Neural progenitor cell (in vitro differentiated cells): ENCODE results near the gene RPGR. TPM values are rescaled to one million over a fixed set of nuclear protein-coding genes. Genes with fewer than 3 reads are reported as not detected.

Source experiments
- DNase-seq: peaks from one replicate; pipeline ENCODE4 v3.0.0-alpha.2; 2016; ENCODE audit warnings: low spot score
- H2AFZ ChIP-seq: fragments of 200-600 bp; sonication (generic); replicated peaks from 2 replicates; pipeline ENCODE4 v1.6.1; 2016; ENCODE audit warnings: antibody characterized with exemption
- H3F3A ChIP-seq: fragments of 200-600 bp; sonication (generic); 2 replicates; pipeline ENCODE4 v1.6.1; 2016; ENCODE audit warnings: antibody characterized with exemption, low read depth
- H3K27ac ChIP-seq: fragments of 200-600 bp; sonication (generic); 2 replicates; pipeline ENCODE4 v1.5.1; 2016; ENCODE audit warnings: mild to moderate bottlenecking
- H3K27me3 ChIP-seq: fragments of 200-600 bp; sonication (generic); 2 replicates; pipeline ENCODE4 v1.6.1; 2016; ENCODE audit warnings: mild to moderate bottlenecking, moderate library complexity
- H3K36me3 ChIP-seq: fragments of 200-600 bp; sonication (generic); 2 replicates; pipeline ENCODE4 v1.5.1; 2016
- H3K4me1 ChIP-seq: fragments of 200-600 bp; sonication (generic); 2 replicates; pipeline ENCODE4 v1.6.1; 2016; ENCODE audit warnings: mixed run types
- H3K4me2 ChIP-seq: fragments of 200-600 bp; sonication (generic); 2 replicates; pipeline ENCODE4 v1.6.1; 2016
- H3K4me3 ChIP-seq: fragments of 200-600 bp; sonication (generic); 2 replicates; pipeline ENCODE4 v1.5.1; 2016
- H3K79me2 ChIP-seq: fragments of 200-600 bp; sonication (generic); 2 replicates; pipeline ENCODE4 v1.6.1; 2016; ENCODE audit warnings: low read depth
- H3K9ac ChIP-seq: fragments of 200-600 bp; sonication (generic); 2 replicates; pipeline ENCODE4 v1.6.1; 2016
- H3K9me3 ChIP-seq: fragments of 200-600 bp; sonication (generic); 2 replicates; pipeline ENCODE4 v1.5.1; 2016; ENCODE audit warnings: low read depth
- H4K20me1 ChIP-seq: fragments of 200-600 bp; sonication (generic); 2 replicates; pipeline ENCODE4 v1.6.1; 2016; ENCODE audit warnings: low read depth
- H3K27ac Mint-ChIP-seq: 3 replicates; pipeline ENCODE4 v1.8.0; 2021; ENCODE audit warnings: mixed read lengths
- H3K27me3 Mint-ChIP-seq: 2 replicates; pipeline ENCODE4 v1.8.0; 2022; ENCODE audit warnings: low read depth, mild to moderate bottlenecking, inconsistent platforms, moderate library complexity, mixed read lengths; ENCODE audit not compliant: insufficient read depth
- H3K36me3 Mint-ChIP-seq: 3 replicates; pipeline ENCODE4 v1.8.0; 2021; ENCODE audit warnings: mixed read lengths
- H3K4me1 Mint-ChIP-seq: 3 replicates; pipeline ENCODE4 v1.8.0; 2021; ENCODE audit warnings: mixed read lengths
- H3K4me3 Mint-ChIP-seq: 3 replicates; pipeline ENCODE4 v1.8.0; 2021; ENCODE audit warnings: mild to moderate bottlenecking, moderate library complexity, mixed read lengths
- H3K9me3 Mint-ChIP-seq: 3 replicates; pipeline ENCODE4 v1.8.0; 2020; ENCODE audit warnings: mixed read lengths
- EZH2 ChIP-seq: fragments of 200-600 bp; sonication (generic); IDR thresholded peaks from 2 replicates; pipeline ENCODE4 v1.6.1; 2017; ENCODE audit warnings: antibody characterized with exemption, mild to moderate bottlenecking, moderate library complexity
- EZH2phosphoT487 ChIP-seq: fragments of 200-600 bp; sonication (generic); IDR thresholded peaks from 2 replicates; pipeline ENCODE4 v1.6.1; 2017; ENCODE audit warnings: antibody characterized with exemption
- total RNA-seq: library from RNA; depleted of rRNA; stranded (reverse); fragments of >200 nt; gene quantifications from 2 replicates; pipeline ENCODE4 v1.2.3, GENCODE V29; 2015; ENCODE audit warnings: low replicate concordance
- TF ChIP-seq, protein P1 (sequence below): fragments of 200-600 bp; sonication (generic); IDR thresholded peaks from 2 replicates; pipeline ENCODE4 v1.5.1; 2017; ENCODE audit warnings: antibody characterized with exemption, mild to moderate bottlenecking

The RPGR gene
- total RNA-seq, 1 donor from 2014 or later = 17.4 TPM

DNA sequence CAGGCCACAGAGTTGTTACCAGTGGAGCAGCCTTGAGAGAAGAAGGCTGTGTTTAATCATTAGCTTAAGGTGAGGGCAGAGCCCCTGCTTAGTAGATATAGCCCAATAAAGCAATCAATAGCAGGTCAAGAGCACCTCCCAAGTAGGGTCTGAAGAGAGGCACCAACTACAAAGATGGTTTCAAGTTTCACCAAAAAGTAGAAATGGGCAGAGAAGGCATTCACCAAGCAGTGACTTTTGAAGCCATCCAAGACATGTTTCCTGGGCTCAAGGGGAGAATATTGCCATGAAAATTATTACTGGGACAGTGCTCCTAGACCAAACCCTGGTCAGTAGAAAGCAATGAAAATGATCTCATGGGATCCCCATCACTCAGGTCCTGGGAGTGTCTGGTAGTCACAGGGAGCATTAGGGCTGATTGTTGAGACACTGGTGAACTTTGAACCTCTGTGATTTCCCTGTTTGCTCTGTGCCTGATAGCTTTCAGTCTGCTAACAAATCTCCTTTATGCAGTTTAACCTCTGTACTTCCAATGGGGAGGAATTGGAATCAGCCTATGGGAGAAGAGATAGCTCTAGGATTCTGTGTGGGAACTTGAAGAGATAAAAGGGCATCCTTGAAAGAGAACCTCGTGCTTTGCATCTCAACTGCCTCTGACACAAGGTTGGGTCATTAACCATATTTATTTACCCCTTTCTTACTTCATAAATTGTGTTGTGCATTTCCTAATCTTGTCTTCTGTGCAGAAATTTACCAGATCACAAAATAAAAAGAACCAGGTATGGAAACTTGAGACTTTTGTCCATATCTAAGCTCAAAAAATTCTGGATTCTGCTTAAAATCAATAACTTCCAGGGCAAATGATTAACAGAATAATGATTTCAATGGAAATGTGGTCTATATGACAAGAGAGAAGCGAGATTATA lies 15.8 kb upstream of the RPGR start:
- no peaks in the 10 kb centered on the region for H3K36me3 ChIP-seq
- H2AFZ ChIP-seq = no peak overlapping the region
- H3K27me3 ChIP-seq = no peaks in the 10 kb centered on the region
- H4K20me1 ChIP-seq = no peaks in the 10 kb centered on the region
- no peaks in the 10 kb centered on the region for H3K4me1 Mint-ChIP-seq
- no peak overlapping the region for H3K27ac ChIP-seq
- no peaks in the 10 kb centered on the region for H3K27me3 Mint-ChIP-seq
- H3K4me3 Mint-ChIP-seq = no peak overlapping the region
- no peak overlapping the region for H3K9ac ChIP-seq
- no peak overlapping the region for H3K4me2 ChIP-seq
- H3K36me3 Mint-ChIP-seq = no peaks in the 10 kb centered on the region
- no peaks in the 10 kb centered on the region for H3K4me1 ChIP-seq
- H3K79me2 ChIP-seq = no peaks in the 10 kb centered on the region
- DNase-seq = no peak
- no peaks in the 10 kb centered on the region for H3K9me3 Mint-ChIP-seq
- H3K9me3 ChIP-seq = no peaks in the 10 kb centered on the region
- H3K27ac Mint-ChIP-seq = no peak overlapping the region
- no peak for TF ChIP-seq EZH2
- TF ChIP-seq, protein P1, sequence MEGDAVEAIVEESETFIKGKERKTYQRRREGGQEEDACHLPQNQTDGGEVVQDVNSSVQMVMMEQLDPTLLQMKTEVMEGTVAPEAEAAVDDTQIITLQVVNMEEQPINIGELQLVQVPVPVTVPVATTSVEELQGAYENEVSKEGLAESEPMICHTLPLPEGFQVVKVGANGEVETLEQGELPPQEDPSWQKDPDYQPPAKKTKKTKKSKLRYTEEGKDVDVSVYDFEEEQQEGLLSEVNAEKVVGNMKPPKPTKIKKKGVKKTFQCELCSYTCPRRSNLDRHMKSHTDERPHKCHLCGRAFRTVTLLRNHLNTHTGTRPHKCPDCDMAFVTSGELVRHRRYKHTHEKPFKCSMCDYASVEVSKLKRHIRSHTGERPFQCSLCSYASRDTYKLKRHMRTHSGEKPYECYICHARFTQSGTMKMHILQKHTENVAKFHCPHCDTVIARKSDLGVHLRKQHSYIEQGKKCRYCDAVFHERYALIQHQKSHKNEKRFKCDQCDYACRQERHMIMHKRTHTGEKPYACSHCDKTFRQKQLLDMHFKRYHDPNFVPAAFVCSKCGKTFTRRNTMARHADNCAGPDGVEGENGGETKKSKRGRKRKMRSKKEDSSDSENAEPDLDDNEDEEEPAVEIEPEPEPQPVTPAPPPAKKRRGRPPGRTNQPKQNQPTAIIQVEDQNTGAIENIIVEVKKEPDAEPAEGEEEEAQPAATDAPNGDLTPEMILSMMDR = no peak
- H3K4me3 ChIP-seq = no peak overlapping the region
- no peaks in the 10 kb centered on the region for H3F3A ChIP-seq

DNA sequence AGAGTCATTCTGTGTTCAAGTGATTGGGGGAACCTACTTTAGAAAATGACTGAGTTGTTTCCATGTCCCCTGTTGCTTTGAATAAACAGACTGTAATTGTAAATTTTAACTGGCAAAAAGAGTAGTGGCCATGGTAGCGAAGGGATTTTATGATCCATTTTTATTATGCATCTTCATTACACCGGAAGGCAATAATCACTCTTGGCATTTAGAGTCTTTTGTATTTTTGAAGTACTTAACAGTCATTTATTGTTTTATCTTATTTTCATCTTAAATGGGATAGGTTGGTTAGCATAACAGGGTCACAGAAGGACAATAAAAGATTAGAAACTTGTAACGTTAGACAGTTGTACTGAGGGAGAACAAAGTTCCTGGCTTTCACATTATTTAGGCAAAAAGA lies 14.1 kb upstream of the RPGR start:
- H3K4me3 Mint-ChIP-seq = no peak overlapping the region
- no peak overlapping the region for H3K27ac Mint-ChIP-seq
- no peak overlapping the region for H2AFZ ChIP-seq
- TF ChIP-seq, protein P1 = no peak
- TF ChIP-seq EZH2 = no peak
- no peak for TF ChIP-seq EZH2phosphoT487
- no peak for DNase-seq
- no peaks in the 10 kb centered on the region for H3K4me1 ChIP-seq
- H3K9ac ChIP-seq = no peak overlapping the region
- H3K36me3 ChIP-seq = no peaks in the 10 kb centered on the region
- no peaks in the 10 kb centered on the region for H4K20me1 ChIP-seq
- no peaks in the 10 kb centered on the region for H3K9me3 ChIP-seq
- no peaks in the 10 kb centered on the region for H3K36me3 Mint-ChIP-seq
- H3K4me3 ChIP-seq = no peak overlapping the region
- H3K27me3 ChIP-seq = no peaks in the 10 kb centered on the region
- H3K27ac ChIP-seq = no peak overlapping the region
- no peaks in the 10 kb centered on the region for H3K79me2 ChIP-seq
- H3K4me1 Mint-ChIP-seq = no peaks in the 10 kb centered on the region
- no peaks in the 10 kb centered on the region for H3K27me3 Mint-ChIP-seq
- H3K9me3 Mint-ChIP-seq = no peaks in the 10 kb centered on the region
- H3F3A ChIP-seq = no peaks in the 10 kb centered on the region
- H3K4me2 ChIP-seq = no peak overlapping the region

DNA sequence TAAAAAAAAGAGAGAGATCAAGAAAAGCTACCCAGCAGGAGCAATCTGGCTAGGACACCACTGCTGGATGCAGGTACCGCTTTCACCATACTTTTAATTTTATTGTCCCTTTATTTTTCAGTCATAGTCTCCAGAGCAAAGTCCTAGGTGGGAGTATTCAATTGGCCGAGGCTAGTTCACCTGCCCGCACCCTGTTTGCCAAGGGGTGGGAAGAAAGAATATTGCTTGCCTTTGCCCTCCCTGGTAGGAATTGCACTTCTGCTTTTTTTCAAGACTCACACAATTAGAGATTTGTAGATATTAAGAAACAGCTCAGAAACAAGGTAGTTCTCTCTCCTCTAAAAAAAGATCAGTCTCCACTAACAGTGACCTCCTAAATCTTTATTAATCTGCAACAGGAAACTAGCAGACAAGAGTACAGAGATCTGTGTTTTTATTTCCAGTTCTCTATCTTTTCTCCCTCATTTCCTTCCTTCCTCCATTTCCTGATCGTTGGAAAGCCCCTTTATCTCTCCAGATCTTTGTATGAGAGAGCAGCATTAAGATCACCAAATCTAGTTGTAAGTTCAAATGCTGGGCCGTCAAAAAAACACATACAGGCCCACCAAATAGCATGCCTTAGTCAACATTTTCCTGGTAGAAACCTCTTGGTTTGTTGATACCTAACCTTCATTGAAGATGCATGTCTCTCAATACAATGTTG lies 9.4 kb upstream of the RPGR start:
- H3K9ac ChIP-seq = no peak overlapping the region
- no peaks in the 10 kb centered on the region for H3K9me3 ChIP-seq
- no peak overlapping the region for H3K4me3 ChIP-seq
- H3K4me2 ChIP-seq = no peak overlapping the region
- H3K79me2 ChIP-seq = no peaks in the 10 kb centered on the region
- Mint-ChIP-seq H3K27me3 (no peaks in the 10 kb centered on the region), H3K9me3 (no peaks in the 10 kb centered on the region), H3K27ac (no peak overlapping the region), H3K4me3 (no peak overlapping the region), H3K4me1 (no peaks in the 10 kb centered on the region), H3K36me3 (no peaks in the 10 kb centered on the region)
- no peak for TF ChIP-seq EZH2
- TF ChIP-seq EZH2phosphoT487 = no peak
- TF ChIP-seq, protein P1 = no peak
- H3K36me3 ChIP-seq = no peaks in the 10 kb centered on the region
- no peak overlapping the region for H3K27ac ChIP-seq
- H2AFZ ChIP-seq = no peak overlapping the region
- no peaks in the 10 kb centered on the region for H3K27me3 ChIP-seq
- H3F3A ChIP-seq = no peaks in the 10 kb centered on the region
- no peak for DNase-seq
- H4K20me1 ChIP-seq = no peaks in the 10 kb centered on the region
- H3K4me1 ChIP-seq = no peaks in the 10 kb centered on the region
